HG02885 (cell line): ENCODE measurements around the gene PRKRIP1.
"Not testable (repeated sequence)": the region's sequence is repeated elsewhere in the genome, so short reads cannot be mapped to it uniquely, and the experiment has no call there.

Experiments
- ATAC-seq: cut with Tn5 transposase; IDR thresholded peaks from one replicate; pipeline ENCODE4 v1.9.1; 2021; ENCODE audit warnings: mild to moderate bottlenecking; ENCODE audit not compliant: unreplicated experiment, poor library complexity

The PRKRIP1 gene

DNA sequence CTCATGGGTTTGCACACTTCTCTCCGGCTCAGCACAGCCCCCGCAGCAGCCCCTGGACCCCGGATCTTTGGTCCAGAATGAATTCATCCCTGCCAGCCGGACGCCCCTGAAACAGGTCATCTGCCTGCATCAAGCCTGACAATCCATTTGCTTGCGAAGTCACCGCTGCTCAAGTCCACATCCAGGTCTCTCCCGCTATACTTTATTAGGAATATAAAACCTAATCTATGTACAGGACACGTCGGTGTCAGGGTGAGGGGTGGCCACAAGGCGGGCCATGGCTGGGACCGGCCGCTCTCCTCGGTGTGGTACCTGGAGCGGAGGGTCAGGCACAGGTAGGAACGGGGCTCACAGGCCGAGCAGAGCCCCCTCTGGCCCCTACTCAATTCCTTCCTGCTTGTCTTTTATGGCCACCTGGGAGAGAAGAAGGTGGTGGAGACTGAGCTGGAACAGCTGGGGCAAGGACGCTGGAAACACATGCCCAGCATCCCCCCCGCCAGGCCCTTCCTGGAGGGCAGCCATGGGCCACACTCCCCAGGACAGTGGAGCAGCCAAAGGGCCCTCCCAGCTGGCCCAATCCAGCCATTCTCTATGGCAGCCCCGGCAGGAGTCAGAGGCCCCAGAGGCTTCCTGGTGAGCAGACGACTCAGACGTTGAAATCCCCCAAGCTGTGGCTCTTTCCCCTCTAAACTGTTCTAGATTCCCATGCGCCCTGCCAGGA lies 77.3 kb downstream of the PRKRIP1 start:
- no peak for ATAC-seq

DNA sequence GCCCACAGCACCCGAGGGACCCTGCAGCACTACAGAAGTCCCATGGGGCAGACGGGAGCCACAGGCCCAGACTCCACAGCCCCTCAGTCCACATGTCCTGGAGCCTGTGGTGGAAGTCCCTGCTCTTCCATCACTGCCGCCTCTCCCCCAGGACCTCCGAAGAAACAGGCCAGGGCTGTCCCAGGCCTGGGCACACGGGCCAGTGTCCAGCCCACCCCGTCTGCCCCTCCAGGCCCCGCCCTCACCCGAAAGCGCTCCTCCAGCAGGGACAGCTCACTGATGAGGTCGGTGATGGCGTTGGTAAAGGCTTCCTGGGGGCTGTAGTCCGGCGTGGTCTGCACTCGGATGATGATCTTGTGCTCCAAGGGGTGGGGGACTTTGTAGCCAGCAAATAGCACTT lies 78.0 kb downstream of the PRKRIP1 start:
- not testable (repeated sequence) for ATAC-seq

- ATAC-seq = not testable (repeated sequence)
Observed at GRCh38 chr7:102474736-102475435, 78.7 kb downstream of the PRKRIP1 start.
